GM12878 (cell line): ENCODE measurements around the gene CTDP1. TPM values are rescaled to one million over a fixed set of nuclear protein-coding genes. Genes with fewer than 3 reads are reported as not detected.
A peak's percentile ranks its signal among the peaks of the same experiment; 100 is the strongest.

Source experiments
- ATAC-seq: fragments of 200-7000 bp; cut with Tn5 transposase; 3 replicates; pipeline ENCODE4 v1.9.1; 2020; ENCODE audit warnings: mild to moderate bottlenecking, moderate library complexity
- BruUV-seq: library from RNA; stranded (reverse); fragments of 400-500 nt; replicated peaks from 2 replicates; lab custom pipeline; 2021; lab: Mats Ljungman, UMichigan
- CTCF ChIA-PET: fragments of 300-600 bp; sonication (Branson Sonifier 250); formaldehyde crosslinking; extraction: SDS; loops from one replicate; lab custom pipeline; 2021; ENCODE audit warnings: inconsistent platforms; lab: Yijun Ruan, JAX
- POLR2A ChIA-PET: fragments of 350-600 bp; formaldehyde crosslinking; extraction: SDS; loops from one replicate; lab custom pipeline; 2021; ENCODE audit warnings: inconsistent platforms; lab: Charles Lee
- RAD21 ChIA-PET: fragments of 300-600 bp; sonication (Branson Sonifier 250); formaldehyde crosslinking; loops from one replicate; lab custom pipeline; 2023; ENCODE audit warnings: antibody characterized with exemption; ENCODE audit not compliant: unreplicated experiment; lab: Charles Lee
- SMC1A ChIA-PET: fragments of 300-600 bp; sonication (Branson Sonifier 250); formaldehyde crosslinking; loops from one replicate; lab custom pipeline; 2023; ENCODE audit not compliant: unreplicated experiment, uncharacterized antibody; lab: Charles Lee
- DNase-seq: peaks from one replicate; pipeline ENCODE4 v3.0.0-alpha.2; 2011; ENCODE audit warnings: low read depth, low spot score
- FAIRE-seq: peaks from 3 replicates; lab custom pipeline; 2011; peaks lifted over from hg19 to GRCh38; lab: Jason Lieb, UNC
- H2AFZ ChIP-seq: 2 replicates; pipeline ENCODE4 v1.6.0; 2011; ENCODE audit warnings: low read depth, low read length, control low read depth; ENCODE audit not compliant: control insufficient read depth
- H3K27ac ChIP-seq: 2 replicates; pipeline ENCODE4 v1.5.1; 2011; ENCODE audit warnings: control low read depth; ENCODE audit not compliant: control insufficient read depth, insufficient read depth
- H3K27me3 ChIP-seq, 2 experiments: replicated peaks in 1 of 2; 2 replicates each; pipeline versions ENCODE4 v1.6.0 to v1.6.1; 2011; ENCODE audit warnings: low read length in 1 of 2; ENCODE audit not compliant: control insufficient read depth in 2 of 2, insufficient read depth in 2 of 2
- H3K36me3 ChIP-seq, 2 experiments: 2 replicates each; pipeline ENCODE4 v1.5.1; 2011; ENCODE audit warnings: low read length in 1 of 2; ENCODE audit not compliant: control insufficient read depth in 2 of 2, insufficient read depth in 2 of 2
- H3K4me1 ChIP-seq: 2 replicates; pipeline ENCODE4 v1.6.1; 2011; ENCODE audit warnings: mild to moderate bottlenecking, low read length, moderate library complexity, mixed read lengths; ENCODE audit not compliant: control insufficient read depth, insufficient read depth
- H3K4me2 ChIP-seq: 2 replicates; pipeline ENCODE4 v1.6.0; 2011; ENCODE audit warnings: control low read depth; ENCODE audit not compliant: control insufficient read depth, insufficient read depth
- H3K4me3 ChIP-seq: fragments of 200-600 bp; sonication (generic); 2 replicates; pipeline ENCODE4 v1.5.1; 2016
- H3K79me2 ChIP-seq: 2 replicates; pipeline ENCODE4 v1.6.0; 2011; ENCODE audit warnings: low read length; ENCODE audit not compliant: control insufficient read depth, insufficient read depth
- H3K9ac ChIP-seq: 2 replicates; pipeline ENCODE4 v1.8.0; 2011; ENCODE audit warnings: low read length, control low read depth, mixed read lengths; ENCODE audit not compliant: control insufficient read depth, insufficient read depth
- H3K9me3 ChIP-seq: replicated peaks from 3 replicates; pipeline ENCODE4 v1.5.1; 2011; ENCODE audit warnings: mild to moderate bottlenecking, low read length; ENCODE audit not compliant: control insufficient read depth, insufficient read depth
- H4K20me1 ChIP-seq: 2 replicates; pipeline ENCODE4 v1.6.0; 2011; ENCODE audit not compliant: control insufficient read depth, insufficient read depth
- NR2C2 ChIP-seq: IDR thresholded peaks from 2 replicates; pipeline ENCODE4 v1.6.1; 2011; ENCODE audit warnings: borderline replicate concordance, low read depth; ENCODE audit not compliant: control insufficient read depth, insufficient read length
- RCOR1 ChIP-seq: conservative IDR thresholded peaks from 2 replicates; pipeline ENCODE4 v1.6.1; 2012; ENCODE audit warnings: low read depth, low read length, improper control_type of control experiment
- SIX5 ChIP-seq: IDR thresholded peaks from 2 replicates; pipeline ENCODE4 v1.6.1; 2011; ENCODE audit warnings: mild to moderate bottlenecking, low read depth, low read length, moderate library complexity; ENCODE audit not compliant: severe bottlenecking
- SUZ12 ChIP-seq: fragments of 200-600 bp; sonication (generic); IDR thresholded peaks from one replicate; pipeline ENCODE4 v1.6.1; 2018; ENCODE audit warnings: antibody characterized with exemption, mild to moderate bottlenecking; ENCODE audit not compliant: unreplicated experiment
- WGBS: methylation state at CpG from one replicate; pipeline ENCODE4 v1.1.6; 2016; ENCODE audit warnings: low lambda C conversion rate; ENCODE audit not compliant: insufficient replicate concordance, insufficient coverage; ENCODE audit errors: missing lambda C conversion rate; 5-methylcytosine and 5-hydroxymethylcytosine counted together
- in situ Hi-C: fragments of 300-500 bp; cut with MboI; formaldehyde crosslinking; loops from 9 replicates; pipeline ENCODE4 v1.14.3; 2018; ENCODE audit warnings: mixed read lengths
- intact Hi-C: fragments of 100-400 bp; cut with micrococcal nuclease; formaldehyde crosslinking; loops from one replicate; pipeline ENCODE4 v1.14.2; 2022; ENCODE audit not compliant: unreplicated experiment
- polyA plus RNA-seq, 11 experiments: library from polyadenylated mRNA; depleted of rRNA in 4 of 11; unstranded in 6 of 11; stranded (reverse) in 5 of 11; fragments of >200 nt; fragmentation: Nextera tagmentation in 4 of 11; fragmentation: Illumina TruSeq in 1 of 11; extraction: Ambion mirVana in 4 of 11; extraction: Trizol in 1 of 11; gene quantifications; 1 replicate in 1 of 11; 2 replicates in 10 of 11; pipeline versions ENCODE4 v1.2.1 to v1.2.3, GENCODE V29; 2011 to 2016; ENCODE audit warnings: inconsistent platforms in 2 of 11, missing spikeins in 2 of 11, low read depth in 1 of 11
- total RNA-seq, 4 experiments: library from RNA; depleted of rRNA in 3 of 4; stranded (reverse); fragments of >200 nt in 3 of 4; fragmentation: Illumina TruSeq in 1 of 4; extraction: Trizol in 1 of 4; gene quantifications; 2 replicates each; pipeline versions ENCODE4 v1.2.1 to v1.2.3, GENCODE V29; 2013 to 2021
- TF ChIP-seq, protein P1 (sequence below): fragments of 450-650 bp; formaldehyde crosslinking; IDR thresholded peaks from 2 replicates; pipeline ENCODE4 v1.4.0; 2022; ENCODE audit warnings: mild to moderate bottlenecking, moderate library complexity
- TF ChIP-seq, protein P2 (sequence below): fragments of 450-650 bp; formaldehyde crosslinking; IDR thresholded peaks from 2 replicates; pipeline ENCODE4 v1.5.0; 2022; ENCODE audit warnings: mild to moderate bottlenecking, missing genetic modification characterization

CTDP1 gene
- total and polyA plus RNA-seq, 10 of the 15 experiments (the other 5 are each of a cell fraction or from before 2014, with no cell fraction given): 0.32 to 31.3 (median 8.8) TPM

DNA sequence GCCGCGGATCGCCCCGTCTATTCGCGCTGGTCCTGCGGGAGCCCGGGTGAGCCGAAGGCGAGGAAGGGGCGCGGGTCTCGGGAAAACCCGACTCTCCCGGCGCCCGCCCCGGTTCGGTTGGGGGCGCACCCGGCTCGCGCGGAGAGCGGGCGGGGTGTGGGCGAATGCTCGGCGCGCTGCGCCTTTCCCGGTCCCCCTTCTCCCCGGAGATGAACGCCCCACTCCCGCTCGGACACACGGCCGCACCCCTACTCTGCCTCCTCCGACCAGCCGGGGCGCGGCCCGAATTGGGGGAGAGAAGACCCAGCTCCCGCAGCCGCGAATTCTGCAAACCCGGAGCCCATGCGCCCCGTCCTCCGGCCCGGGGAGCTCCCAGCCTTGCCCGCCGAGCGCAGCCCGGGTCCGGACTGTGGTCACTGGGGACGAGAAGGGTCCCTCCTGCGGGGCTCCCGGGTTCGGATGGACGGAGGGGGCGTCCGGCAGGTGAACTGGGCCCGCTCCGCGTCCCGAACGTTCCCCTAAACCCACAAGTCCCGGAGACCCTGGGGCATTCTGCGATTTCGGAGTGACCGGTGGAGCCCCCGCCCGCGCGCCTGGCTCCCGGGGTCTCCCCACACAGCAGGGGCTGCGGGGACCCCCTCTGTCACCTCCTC lies 118.9 kb downstream of the CTDP1 start:
- 23% methylated on average over 33 of the region's 78 CpGs for WGBS
- Histone ChIP-seq H3K36me3 (no peaks in the 10 kb centered on the region), H3K27me3 (peaks cover 0 to 4% of the 10 kb centered on the region in 2 experiments; a peak in 3 of 4 replicates), H3K9ac (no peak overlapping the region), H3K4me2 (peak overlapping the region; percentile 24; the same call in 1 of the 2 replicates), H3K9me3 (no peaks in the 10 kb centered on the region), H3K4me1 (no peaks in the 10 kb centered on the region), H4K20me1 (no peaks in the 10 kb centered on the region), H3K79me2 (no peaks in the 10 kb centered on the region), H3K4me3 (no peak overlapping the region), H3K27ac (no peak overlapping the region), H2AFZ (no peak overlapping the region)
- CTCF ChIA-PET: no interaction called here
- BruUV-seq: no TSS peak
- TF ChIP-seq SUZ12 (peak; percentile 37), RCOR1 (no peak)
- SMC1A ChIA-PET: no interaction called here
- POLR2A ChIA-PET: no interaction called here
- DNase-seq: no peak
- ATAC-seq: no peak
- FAIRE-seq: no peak
- in situ Hi-C loops: no loop called here
- RAD21 ChIA-PET: no interaction called here
- intact Hi-C loops: loop anchor here (10.0 kb wide), 1 partner anchor 186 kb away; the partner anchor contains the start of gene TXNL4A

DNA sequence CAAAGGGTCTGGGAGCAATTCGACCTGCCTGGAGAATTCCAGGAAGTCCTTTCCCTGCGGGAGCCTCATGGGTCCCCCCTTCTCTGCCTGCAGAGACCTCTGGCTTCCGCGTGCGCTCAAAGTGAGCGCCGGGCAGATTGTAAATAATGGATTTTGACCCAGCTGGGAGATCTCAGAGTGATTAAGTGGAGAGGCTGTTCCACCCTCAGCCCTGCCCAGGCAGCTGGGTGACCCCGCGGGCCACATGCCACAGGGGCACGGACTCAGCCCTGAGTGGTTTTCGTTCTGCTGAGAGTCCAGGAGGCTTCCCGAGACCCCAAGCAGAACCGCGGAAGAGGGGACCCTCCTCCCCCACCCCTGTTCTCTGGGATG lies 119.4 kb downstream of the CTDP1 start:
- Histone ChIP-seq H3K79me2 (no peaks in the 10 kb centered on the region), H3K9ac (no peak overlapping the region), H2AFZ (no peak overlapping the region), H3K4me1 (no peaks in the 10 kb centered on the region), H3K27ac (no peak overlapping the region), H3K27me3 (peaks cover 0 to 4% of the 10 kb centered on the region in 2 experiments; a peak in 3 of 4 replicates), H3K4me2 (no peak overlapping the region), H3K9me3 (no peaks in the 10 kb centered on the region), H3K4me3 (no peak overlapping the region), H3K36me3 (no peaks in the 10 kb centered on the region), H4K20me1 (no peaks in the 10 kb centered on the region)
- intact Hi-C loops: loop anchor here (10.0 kb wide), 1 partner anchor 186 kb away; the partner anchor contains the start of gene TXNL4A
- RAD21 ChIA-PET: no interaction called here
- TF ChIP-seq, protein P1, sequence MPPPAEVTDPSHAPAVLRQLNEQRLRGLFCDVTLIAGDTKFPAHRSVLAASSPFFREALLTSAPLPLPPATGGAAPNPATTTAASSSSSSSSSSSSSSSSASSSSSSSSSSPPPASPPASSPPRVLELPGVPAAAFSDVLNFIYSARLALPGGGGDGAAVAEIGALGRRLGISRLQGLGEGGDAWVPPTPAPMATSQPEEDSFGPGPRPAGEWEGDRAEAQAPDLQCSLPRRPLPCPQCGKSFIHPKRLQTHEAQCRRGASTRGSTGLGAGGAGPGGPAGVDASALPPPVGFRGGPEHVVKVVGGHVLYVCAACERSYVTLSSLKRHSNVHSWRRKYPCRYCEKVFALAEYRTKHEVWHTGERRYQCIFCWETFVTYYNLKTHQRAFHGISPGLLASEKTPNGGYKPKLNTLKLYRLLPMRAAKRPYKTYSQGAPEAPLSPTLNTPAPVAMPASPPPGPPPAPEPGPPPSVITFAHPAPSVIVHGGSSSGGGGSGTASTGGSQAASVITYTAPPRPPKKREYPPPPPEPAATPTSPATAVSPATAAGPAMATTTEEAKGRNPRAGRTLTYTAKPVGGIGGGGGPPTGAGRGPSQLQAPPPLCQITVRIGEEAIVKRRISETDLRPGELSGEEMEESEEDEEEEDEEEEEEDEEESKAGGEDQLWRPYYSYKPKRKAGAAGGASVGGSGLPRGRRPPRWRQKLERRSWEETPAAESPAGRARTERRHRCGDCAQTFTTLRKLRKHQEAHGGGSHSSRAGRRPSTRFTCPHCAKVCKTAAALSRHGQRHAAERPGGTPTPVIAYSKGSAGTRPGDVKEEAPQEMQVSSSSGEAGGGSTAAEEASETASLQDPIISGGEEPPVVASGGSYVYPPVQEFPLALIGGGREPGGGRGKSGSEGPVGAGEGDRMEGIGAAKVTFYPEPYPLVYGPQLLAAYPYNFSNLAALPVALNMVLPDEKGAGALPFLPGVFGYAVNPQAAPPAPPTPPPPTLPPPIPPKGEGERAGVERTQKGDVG (CRISPR knock-in tag): no peak
- TF ChIP-seq SIX5 (no peak), SUZ12 (no peak), NR2C2 (no peak)
- TF ChIP-seq, protein P2, sequence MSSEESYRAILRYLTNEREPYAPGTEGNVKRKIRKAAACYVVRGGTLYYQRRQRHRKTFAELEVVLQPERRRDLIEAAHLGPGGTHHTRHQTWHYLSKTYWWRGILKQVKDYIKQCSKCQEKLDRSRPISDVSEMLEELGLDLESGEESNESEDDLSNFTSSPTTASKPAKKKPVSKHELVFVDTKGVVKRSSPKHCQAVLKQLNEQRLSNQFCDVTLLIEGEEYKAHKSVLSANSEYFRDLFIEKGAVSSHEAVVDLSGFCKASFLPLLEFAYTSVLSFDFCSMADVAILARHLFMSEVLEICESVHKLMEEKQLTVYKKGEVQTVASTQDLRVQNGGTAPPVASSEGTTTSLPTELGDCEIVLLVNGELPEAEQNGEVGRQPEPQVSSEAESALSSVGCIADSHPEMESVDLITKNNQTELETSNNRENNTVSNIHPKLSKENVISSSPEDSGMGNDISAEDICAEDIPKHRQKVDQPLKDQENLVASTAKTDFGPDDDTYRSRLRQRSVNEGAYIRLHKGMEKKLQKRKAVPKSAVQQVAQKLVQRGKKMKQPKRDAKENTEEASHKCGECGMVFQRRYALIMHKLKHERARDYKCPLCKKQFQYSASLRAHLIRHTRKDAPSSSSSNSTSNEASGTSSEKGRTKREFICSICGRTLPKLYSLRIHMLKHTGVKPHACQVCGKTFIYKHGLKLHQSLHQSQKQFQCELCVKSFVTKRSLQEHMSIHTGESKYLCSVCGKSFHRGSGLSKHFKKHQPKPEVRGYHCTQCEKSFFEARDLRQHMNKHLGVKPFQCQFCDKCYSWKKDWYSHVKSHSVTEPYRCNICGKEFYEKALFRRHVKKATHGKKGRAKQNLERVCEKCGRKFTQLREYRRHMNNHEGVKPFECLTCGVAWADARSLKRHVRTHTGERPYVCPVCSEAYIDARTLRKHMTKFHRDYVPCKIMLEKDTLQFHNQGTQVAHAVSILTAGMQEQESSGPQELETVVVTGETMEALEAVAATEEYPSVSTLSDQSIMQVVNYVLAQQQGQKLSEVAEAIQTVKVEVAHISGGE: no peak
- ATAC-seq (no peak), DNase-seq (no peak), FAIRE-seq (no peak)
- in situ Hi-C loops: no loop called here
- CTCF ChIA-PET: no interaction called here
- POLR2A ChIA-PET: no interaction called here
- 23% methylated on average over 14 of the region's 14 CpGs for WGBS
- SMC1A ChIA-PET: no interaction called here
- no TSS peak for BruUV-seq
